ENCODE data around the gene MCM3AP. TPM values are rescaled to one million over a fixed set of nuclear protein-coding genes. Genes with fewer than 3 reads are reported as not detected.

Gene MCM3AP
- total and polyA plus RNA-seq, 9 of the 15 experiments (the other 6 are each of a cell fraction or from before 2014, with no cell fraction given) = 6.5 to 179 (median 69.6) TPM

GRCh38 chr21:46234436-46234950 lies 50.9 kb downstream of the MCM3AP start:
- Histone ChIP-seq H2AFZ (ENCODE audit: low read depth, low read length) (no peak overlapping the region), H3K9ac (ENCODE audit: insufficient read depth in 1 of 2, low read depth in 2 of 2, low read length in 2 of 2) (no peak overlapping the region), H3K36me3 (ENCODE audit: control insufficient read depth, insufficient read depth, low read length) (peaks cover 88% of the 10 kb centered on the region), H3K4me3 (no peak overlapping the region), H3K4me1 (replicated peaks in 1 of 2; ENCODE audit: control insufficient read depth in 2 of 2, insufficient read depth in 2 of 2, low read length in 2 of 2) (peaks cover 11 to 20% of the 10 kb centered on the region in 2 experiments; a peak in 4 of 5 replicates), H3K79me2 (ENCODE audit: control insufficient read depth, insufficient read depth, low read length) (peaks cover 52% of the 10 kb centered on the region), H4K20me1 (replicated peaks; ENCODE audit: control insufficient read depth, insufficient read depth, low read length) (no peaks in the 10 kb centered on the region), H3K27me3 (ENCODE audit: control insufficient read depth in 2 of 2, insufficient read depth in 2 of 2, low read length in 2 of 2) (no peaks in the 10 kb centered on the region), H3K9me3 (replicated peaks; ENCODE audit: control insufficient read depth, insufficient read depth, low read depth, low read length) (no peaks in the 10 kb centered on the region), H3K9me1 (ENCODE audit: control insufficient read depth, insufficient read depth, low read length) (no peaks in the 10 kb centered on the region), H3K4me2 (ENCODE audit: insufficient read depth, low read length) (no peak overlapping the region), H3K27ac (ENCODE audit: extremely low read depth, low read depth, low read length) (no peak overlapping the region)
- FAIRE-seq (no peak), DNase-seq (ENCODE audit: extremely low read depth in 1 of 4, low spot score in 3 of 4) (no peak), ATAC-seq (0 out of 3 replicates have a peak, but pooled peaks have one; percentile 14)
- BruUV-seq (replicated peaks) = no TSS peak
- ChIA-PET CTCF (ENCODE audit: low intra/inter-chr PET ratio) (no interaction called here), POLR2A (interaction anchor here (0.6 to 2.2 kb wide), 5 partner anchors 9 to 372 kb away, joined by 3 to 13 read pairs (median 4); no protein-coding TSS in a partner anchor)
- in situ Hi-C loops (cut with MboI) (no loop called here), intact Hi-C loops (cut with micrococcal nuclease) (no loop called here)
- 77% methylated on average over 5 of the region's 5 CpGs for WGBS (ENCODE audit: insufficient coverage, low coverage, missing lambda C conversion rate)
- no peak for TF ChIP-seq TGIF2 (CRISPR knock-in tag; IDR thresholded peaks at IDR 0.05)
- TF ChIP-seq ZNF347 (CRISPR knock-in tag; IDR thresholded peaks at IDR 0.05; ENCODE audit: low read depth) = no peak
- TF ChIP-seq ZC3H4 (CRISPR knock-in tag; IDR thresholded peaks at IDR 0.05; ENCODE audit: borderline replicate concordance) = no peak
- peak; percentile 33 for TF ChIP-seq POLR2B (IDR thresholded peaks at IDR 0.05; ENCODE audit: low read depth, partially characterized antibody)
- TF ChIP-seq PCBP1 (IDR thresholded peaks at IDR 0.05; ENCODE audit: low read depth, low read length, poor library complexity, severe bottlenecking) = no peak
- no peak for TF ChIP-seq MCM3 (IDR thresholded peaks at IDR 0.05)
- TF ChIP-seq HDAC2 (IDR thresholded peaks at IDR 0.05) = no peak
- TF ChIP-seq CEBPB (tag; IDR thresholded peaks at IDR 0.05) = no peak
- peak; percentile 41 for TF ChIP-seq POLR2A (conservative IDR thresholded peaks at IDR 0.05)
- no peak for TF ChIP-seq EGR1 (conservative IDR thresholded peaks at IDR 0.05)
- TF ChIP-seq SOX6 (IDR thresholded peaks at IDR 0.05) = no peak
- TF ChIP-seq ZNF592 (IDR thresholded peaks at IDR 0.05) = no peak
- TF ChIP-seq GTF3C2 (IDR thresholded peaks at IDR 0.05; ENCODE audit: borderline replicate concordance, extremely low read depth, insufficient read length) = no peak
- TF ChIP-seq PTBP1 (IDR thresholded peaks at IDR 0.05; ENCODE audit: low read depth, low read length) = no peak
- TF ChIP-seq FOXA1 (IDR thresholded peaks at IDR 0.05; ENCODE audit: borderline replicate concordance) = no peak
- TF ChIP-seq ATF7 (IDR thresholded peaks at IDR 0.05) = no peak
- no peak for TF ChIP-seq L3MBTL2 (IDR thresholded peaks at IDR 0.05)
- TF ChIP-seq NELFE (IDR thresholded peaks at IDR 0.05; ENCODE audit: insufficient read depth, insufficient read length) = no peak

All from K562 (cell line).